ENCODE measurements around the gene MRPL36.

DNA sequence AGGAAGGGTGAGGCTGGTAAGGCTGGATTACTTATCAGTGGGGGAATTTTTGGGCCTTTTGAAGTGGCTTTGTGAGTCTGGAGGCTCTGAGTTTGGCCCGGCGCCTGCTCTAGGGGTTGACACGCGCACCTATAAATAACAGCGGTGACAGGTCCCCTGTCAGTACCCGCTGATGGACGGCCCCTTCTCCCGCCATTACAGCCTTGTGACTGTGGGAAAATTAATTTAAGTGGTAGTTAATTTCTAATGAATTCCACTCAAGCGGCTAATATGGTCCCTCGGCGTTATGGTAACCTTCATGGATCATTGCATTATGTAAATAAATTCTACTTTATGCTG is 16.5 kb downstream of the MRPL36 start:
- TF ChIP-seq, protein P1, sequence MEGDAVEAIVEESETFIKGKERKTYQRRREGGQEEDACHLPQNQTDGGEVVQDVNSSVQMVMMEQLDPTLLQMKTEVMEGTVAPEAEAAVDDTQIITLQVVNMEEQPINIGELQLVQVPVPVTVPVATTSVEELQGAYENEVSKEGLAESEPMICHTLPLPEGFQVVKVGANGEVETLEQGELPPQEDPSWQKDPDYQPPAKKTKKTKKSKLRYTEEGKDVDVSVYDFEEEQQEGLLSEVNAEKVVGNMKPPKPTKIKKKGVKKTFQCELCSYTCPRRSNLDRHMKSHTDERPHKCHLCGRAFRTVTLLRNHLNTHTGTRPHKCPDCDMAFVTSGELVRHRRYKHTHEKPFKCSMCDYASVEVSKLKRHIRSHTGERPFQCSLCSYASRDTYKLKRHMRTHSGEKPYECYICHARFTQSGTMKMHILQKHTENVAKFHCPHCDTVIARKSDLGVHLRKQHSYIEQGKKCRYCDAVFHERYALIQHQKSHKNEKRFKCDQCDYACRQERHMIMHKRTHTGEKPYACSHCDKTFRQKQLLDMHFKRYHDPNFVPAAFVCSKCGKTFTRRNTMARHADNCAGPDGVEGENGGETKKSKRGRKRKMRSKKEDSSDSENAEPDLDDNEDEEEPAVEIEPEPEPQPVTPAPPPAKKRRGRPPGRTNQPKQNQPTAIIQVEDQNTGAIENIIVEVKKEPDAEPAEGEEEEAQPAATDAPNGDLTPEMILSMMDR (IDR thresholded peaks at IDR 0.05) = no peak
- TF ChIP-seq POLR2AphosphoS5 (IDR thresholded peaks at IDR 0.05) (no peak), POLR2A (IDR thresholded peaks at IDR 0.05) (no peak)
